HepG2 (cell line): ENCODE results near the gene HMCN2. TPM values are rescaled to one million over a fixed set of nuclear protein-coding genes. Genes with fewer than 3 reads are reported as not detected.

ENCODE experiments used
- ATAC-seq: fragments of 200-7000 bp; cut with Tn5 transposase; 3 replicates; pipeline ENCODE4 v1.9.1; 2020; ENCODE audit warnings: mild to moderate bottlenecking, moderate library complexity
- BruUV-seq: library from RNA; stranded (reverse); fragments of 400-500 nt; replicated peaks from 2 replicates; lab custom pipeline; 2021; lab: Mats Ljungman, UMichigan
- CTCF ChIA-PET: fragments of 300-600 bp; formaldehyde crosslinking; extraction: SDS; loops from one replicate; lab custom pipeline; 2021; ENCODE audit warnings: low total read pairs, inconsistent platforms, low intra/inter-chr PET ratio; lab: Yijun Ruan, JAX
- POLR2A ChIA-PET: fragments of 350-600 bp; sonication (Branson Sonifier 250); formaldehyde crosslinking; loops from one replicate; lab custom pipeline; 2020; ENCODE audit warnings: antibody characterized with exemption, inconsistent platforms; lab: Yijun Ruan, JAX
- DNase-seq: peaks from one replicate; pipeline ENCODE4 v3.0.0-alpha.2; 2015; ENCODE audit warnings: low spot score
- FAIRE-seq: peaks from 3 replicates; lab custom pipeline; 2011; peaks lifted over from hg19 to GRCh38; lab: Jason Lieb, UNC
- H2AFZ ChIP-seq: one replicate; pipeline ENCODE4 v1.6.1; 2011; ENCODE audit warnings: low read length, inconsistent platforms
- H3K27ac ChIP-seq: fragments of 300-600 bp; 3 replicates; pipeline ENCODE4 v1.8.0; 2011; ENCODE audit warnings: mixed run types, mild to moderate bottlenecking, mixed read lengths, low read length, inconsistent platforms; ENCODE audit not compliant: insufficient read depth; ENCODE audit errors: extremely low read length
- H3K27me3 ChIP-seq, 2 experiments: fragments of 200-600 bp in 1 of 2; 2 replicates in 1 of 2; 3 replicates in 1 of 2; pipeline versions ENCODE4 v1.6.0 to v1.8.0; 2011; ENCODE audit warnings: low read length in 2 of 2, mild to moderate bottlenecking in 2 of 2, moderate library complexity in 2 of 2, inconsistent platforms in 1 of 2; ENCODE audit not compliant: insufficient read depth in 2 of 2, control insufficient read depth in 1 of 2
- H3K36me3 ChIP-seq, 2 experiments: fragments of 200-600 bp in 1 of 2; replicated peaks in 1 of 2; 2 replicates in 1 of 2; 3 replicates in 1 of 2; pipeline versions ENCODE4 v1.5.1 to v1.8.0; 2011; ENCODE audit warnings: low read length in 2 of 2, inconsistent platforms in 1 of 2; ENCODE audit not compliant: insufficient read depth in 2 of 2, control insufficient read depth in 1 of 2
- H3K4me1 ChIP-seq: 2 replicates; pipeline ENCODE4 v1.5.1; 2012; ENCODE audit warnings: low read length, inconsistent platforms; ENCODE audit not compliant: insufficient read depth
- H3K4me2 ChIP-seq: 2 replicates; pipeline ENCODE4 v1.6.0; 2011; ENCODE audit warnings: low read depth, low read length, inconsistent platforms
- H3K4me3 ChIP-seq, 3 experiments: fragments of 200-600 bp in 1 of 3; sonication (generic), shearing (Covaris generic) in 1 of 3; replicated peaks in 1 of 3; 2 replicates each; pipeline ENCODE4 v1.5.1; 2011 to 2016; ENCODE audit warnings: low read length in 3 of 3, inconsistent platforms in 2 of 3, low read depth in 2 of 3, mild to moderate bottlenecking in 2 of 3, control low read depth in 1 of 3, mixed read lengths in 1 of 3; ENCODE audit not compliant: insufficient read depth in 1 of 3
- H3K79me2 ChIP-seq: one replicate; pipeline ENCODE4 v1.6.1; 2011; ENCODE audit warnings: low read length, inconsistent platforms; ENCODE audit not compliant: insufficient read depth
- H3K9ac ChIP-seq: 2 replicates; pipeline ENCODE4 v1.6.0; 2011; ENCODE audit warnings: mild to moderate bottlenecking, low read depth, low read length, inconsistent platforms; ENCODE audit not compliant: insufficient read depth
- H3K9me3 ChIP-seq: 2 replicates; pipeline ENCODE4 v1.5.1; 2012; ENCODE audit warnings: mild to moderate bottlenecking, low read length
- H4K20me1 ChIP-seq: 2 replicates; pipeline ENCODE4 v1.6.0; 2011; ENCODE audit warnings: inconsistent platforms, mild to moderate bottlenecking, low read length, moderate library complexity; ENCODE audit not compliant: insufficient read depth
- ARID3A ChIP-seq: IDR thresholded peaks from 2 replicates; pipeline ENCODE4 v1.6.1; 2012; ENCODE audit warnings: low read depth, low read length, improper control_type of control experiment
- ARNT2 ChIP-seq: sonication (generic); formaldehyde crosslinking; IDR thresholded peaks from 2 replicates; pipeline ENCODE4 v1.8.0; 2022; ENCODE audit warnings: mild to moderate bottlenecking, low read depth, missing genetic modification reagents, moderate library complexity
- EED ChIP-seq: sonication (generic); formaldehyde crosslinking; IDR thresholded peaks from 2 replicates; pipeline ENCODE4 v1.5.0; 2020; ENCODE audit warnings: mild to moderate bottlenecking, missing genetic modification reagents
- KLF12 ChIP-seq: sonication (generic); formaldehyde crosslinking; IDR thresholded peaks from 2 replicates; pipeline ENCODE4 v1.4.0; 2020; ENCODE audit warnings: missing genetic modification reagents, borderline replicate concordance
- RFX3 ChIP-seq: IDR thresholded peaks from 2 replicates; pipeline ENCODE4 v1.6.1; 2016; ENCODE audit warnings: missing biosample characterization, missing genetic modification reagents
- SIN3A ChIP-seq: IDR thresholded peaks from 2 replicates; pipeline ENCODE4 v1.6.1; 2011; ENCODE audit warnings: low read depth, mild to moderate bottlenecking, control low read depth, low read length, borderline replicate concordance
- SRSF1 ChIP-seq: fragments of 200-400 bp; formaldehyde crosslinking; optimal IDR thresholded peaks from 2 replicates; pipeline ENCODE3; 2017; ENCODE audit warnings: mild to moderate bottlenecking, low read depth, low read length, moderate library complexity
- ZNF10 ChIP-seq: sonication (generic); formaldehyde crosslinking; IDR thresholded peaks from 2 replicates; pipeline ENCODE4 v1.4.0; 2020; ENCODE audit warnings: mild to moderate bottlenecking, low read depth, missing genetic modification reagents, borderline replicate concordance
- ZNF276 ChIP-seq: sonication (generic); formaldehyde crosslinking; IDR thresholded peaks from 2 replicates; pipeline ENCODE4 v1.4.0; 2020; ENCODE audit warnings: mild to moderate bottlenecking, low read depth, missing genetic modification reagents
- ZNF691 ChIP-seq: sonication (generic); formaldehyde crosslinking; IDR thresholded peaks from 2 replicates; pipeline ENCODE4 v1.4.0; 2020; ENCODE audit warnings: missing genetic modification reagents, low read depth, mild to moderate bottlenecking, borderline replicate concordance
- ZNF713 ChIP-seq: sonication (generic); formaldehyde crosslinking; IDR thresholded peaks from 2 replicates; pipeline ENCODE4 v1.4.0; 2020; ENCODE audit warnings: mild to moderate bottlenecking, missing genetic modification reagents
- WGBS: methylation state at CpG from one replicate; pipeline ENCODE4 v1.1.6; 2017; ENCODE audit warnings: low lambda C conversion rate; 5-methylcytosine and 5-hydroxymethylcytosine counted together
- in situ Hi-C: cut with HindIII; loops from 2 replicates; pipeline ENCODE4 v1.10.0; 2017; ENCODE audit warnings: low pct_unique_long_range_greater_than_20kb; ENCODE audit not compliant: extremely low pct_ligation_motif_present
- intact Hi-C: fragments of 100-400 bp; cut with micrococcal nuclease; formaldehyde crosslinking; loops from one replicate; pipeline ENCODE4 v1.10.0; 2022; ENCODE audit not compliant: unreplicated experiment
- polyA plus RNA-seq, 8 experiments: library from polyadenylated mRNA; depleted of rRNA in 3 of 8; stranded (reverse) in 7 of 8; unstranded in 1 of 8; fragments of >200 nt; fragmentation: Illumina TruSeq in 4 of 8; extraction: Trizol in 4 of 8; gene quantifications; 2 replicates each; pipeline versions ENCODE4 v1.2.1 to v1.2.3, GENCODE V29; 2011 to 2016; ENCODE audit warnings: low read depth in 4 of 8, missing spikeins in 1 of 8, mixed read lengths in 1 of 8; ENCODE audit not compliant: insufficient read depth in 1 of 8
- total RNA-seq, 5 experiments: library from RNA; depleted of rRNA; stranded (reverse); fragments of >200 nt; fragmentation: Illumina TruSeq; extraction: Trizol; gene quantifications; 2 replicates each; pipeline ENCODE4 v1.2.3, GENCODE V29; 2016; ENCODE audit warnings: low read depth in 1 of 5

The HMCN2 gene
- total and polyA plus RNA-seq, 2 of the 13 experiments (the other 11 are each of a cell fraction or from before 2014, with no cell fraction given), result 0.09 TPM; not detected in 1

GRCh38 chr9:130341128-130341527 lies 75.6 kb downstream of the HMCN2 start:
- intact Hi-C loops (no loop called here), in situ Hi-C loops (loop anchor here (10.0 kb wide), 1 partner anchor 226 kb away; no protein-coding TSS in a partner anchor)
- Histone ChIP-seq H3K79me2 (no peaks in the 10 kb centered on the region), H3K27ac (no peak overlapping the region), H4K20me1 (no peaks in the 10 kb centered on the region), H3K4me3 (no peak overlapping the region), H3K9ac (no peak overlapping the region), H2AFZ (no peak overlapping the region), H3K36me3 (no peaks in the 10 kb centered on the region), H3K27me3 (peaks cover 0 to 1% of the 10 kb centered on the region in 2 experiments; a peak in 2 of 5 replicates), H3K4me2 (no peak overlapping the region), H3K4me1 (no peaks in the 10 kb centered on the region), H3K9me3 (no peaks in the 10 kb centered on the region)
- ChIA-PET CTCF (no interaction called here), POLR2A (no interaction called here)
- no TSS peak for BruUV-seq
- whole genome bisulfite sequencing, result no CpG with 5 or more reads among the region's 13 CpGs
- no peak for DNase-seq
- ATAC-seq, result no peak
- TF ChIP-seq ZNF691 (no peak), ARID3A (no peak), ARNT2 (CRISPR knock-in tag) (no peak), EED (no peak), SIN3A (no peak), RFX3 (CRISPR knock-in tag) (no peak), ZNF713 (CRISPR knock-in tag) (no peak), SRSF1 (no peak), KLF12 (CRISPR knock-in tag) (no peak), ZNF10 (no peak), ZNF276 (CRISPR knock-in tag) (no peak)
- no peak for FAIRE-seq
